Fibroblast of villous mesenchyme (primary cell): Measurements from ENCODE around the gene KIRREL3. TPM values are rescaled to one million over a fixed set of nuclear protein-coding genes. Genes with fewer than 3 reads are reported as not detected.

Experiments used
- small RNA-seq: library from RNA; depleted of rRNA; stranded (forward); fragments of <200 nt; gene quantifications from one replicate; pipeline ENCODE3, GENCODE V24; 2012
- total RNA-seq: library from RNA; depleted of rRNA; stranded (reverse); fragments of >200 nt; gene quantifications from 2 replicates; pipeline ENCODE4 v1.2.3, GENCODE V29; 2012

Gene KIRREL3
- total RNA-seq, 1 donor, result 9.9 TPM

Small RNAs within 50 kb of the gene (small RNA-seq; reads per million reads assigned to genes)
- gene AP001318.3 (not detected), gene MIR3167 (0.28 reads per million)
